Measurements from ENCODE around the gene GAS2L3.

DNA sequence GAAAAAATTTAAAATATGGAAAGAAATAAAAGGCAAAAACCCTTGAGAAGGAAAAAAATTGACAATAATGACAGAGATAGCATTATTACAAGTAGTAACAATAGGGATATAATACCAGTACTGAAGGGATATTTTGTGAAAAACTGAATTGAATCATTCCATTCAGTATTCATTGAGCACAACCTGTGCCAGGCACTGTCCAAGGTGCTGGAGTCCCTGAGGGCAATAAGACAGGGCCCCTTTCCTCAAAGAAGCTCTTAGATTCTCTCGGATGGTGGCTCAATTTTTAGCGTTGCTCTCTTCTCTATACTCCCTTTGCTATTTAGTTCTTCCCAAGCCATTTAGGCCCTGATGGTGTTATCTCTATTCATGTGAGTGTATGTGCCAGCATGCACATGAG is 34.3 kb upstream of the GAS2L3 start:
- TF ChIP-seq, protein P1, sequence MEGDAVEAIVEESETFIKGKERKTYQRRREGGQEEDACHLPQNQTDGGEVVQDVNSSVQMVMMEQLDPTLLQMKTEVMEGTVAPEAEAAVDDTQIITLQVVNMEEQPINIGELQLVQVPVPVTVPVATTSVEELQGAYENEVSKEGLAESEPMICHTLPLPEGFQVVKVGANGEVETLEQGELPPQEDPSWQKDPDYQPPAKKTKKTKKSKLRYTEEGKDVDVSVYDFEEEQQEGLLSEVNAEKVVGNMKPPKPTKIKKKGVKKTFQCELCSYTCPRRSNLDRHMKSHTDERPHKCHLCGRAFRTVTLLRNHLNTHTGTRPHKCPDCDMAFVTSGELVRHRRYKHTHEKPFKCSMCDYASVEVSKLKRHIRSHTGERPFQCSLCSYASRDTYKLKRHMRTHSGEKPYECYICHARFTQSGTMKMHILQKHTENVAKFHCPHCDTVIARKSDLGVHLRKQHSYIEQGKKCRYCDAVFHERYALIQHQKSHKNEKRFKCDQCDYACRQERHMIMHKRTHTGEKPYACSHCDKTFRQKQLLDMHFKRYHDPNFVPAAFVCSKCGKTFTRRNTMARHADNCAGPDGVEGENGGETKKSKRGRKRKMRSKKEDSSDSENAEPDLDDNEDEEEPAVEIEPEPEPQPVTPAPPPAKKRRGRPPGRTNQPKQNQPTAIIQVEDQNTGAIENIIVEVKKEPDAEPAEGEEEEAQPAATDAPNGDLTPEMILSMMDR (IDR thresholded peaks at IDR 0.05), result no peak
- TF ChIP-seq POLR2A (IDR thresholded peaks at IDR 0.05), result no peak
